CD4-positive, alpha-beta T cell treated with Interferon alpha-2 for 1 hour (primary cell): ENCODE data around the gene MAPRE2.
"Not testable (repeated sequence)": the region's sequence is repeated elsewhere in the genome, so short reads cannot be mapped to it uniquely, and the experiment has no call there.

Experiments
- DNase-seq, 2 donors: peaks; one replicate each; pipeline ENCODE4 v3.0.0-alpha.2; 2020 to 2022

MAPRE2 gene

GRCh38 chr18:35127201-35127600 lies 86.0 kb downstream of the MAPRE2 start:
- DNase-seq = no peak

- no peak for DNase-seq
Observed at GRCh38 chr18:35128675-35129074, 87.5 kb downstream of the MAPRE2 start.

GRCh38 chr18:35130236-35130635 lies 89.0 kb downstream of the MAPRE2 start:
- no peak for DNase-seq

GRCh38 chr18:35131387-35132020 lies 90.3 kb downstream of the MAPRE2 start:
- DNase-seq = no peak

- DNase-seq = peak in 1 of 2 donors; percentile 7
Observed at GRCh38 chr18:35132021-35132902, 91.0 kb downstream of the MAPRE2 start.

- DNase-seq = no peak
Observed at GRCh38 chr18:35134190-35134730, 93.0 kb downstream of the MAPRE2 start.

- DNase-seq = no peak
Observed at GRCh38 chr18:35134791-35135531, 93.7 kb downstream of the MAPRE2 start.

GRCh38 chr18:35136248-35136647 lies 95.0 kb downstream of the MAPRE2 start:
- no peak for DNase-seq

- DNase-seq = no peak
Observed at GRCh38 chr18:35136885-35137284, 95.7 kb downstream of the MAPRE2 start.

- no peak for DNase-seq
Observed at GRCh38 chr18:35137632-35138031, 96.4 kb downstream of the MAPRE2 start.

- DNase-seq = no peak
Observed at GRCh38 chr18:35138773-35139172, 97.6 kb downstream of the MAPRE2 start.

GRCh38 chr18:35139517-35139916 lies 98.3 kb downstream of the MAPRE2 start:
- DNase-seq = no peak

GRCh38 chr18:35141077-35141476 lies 99.9 kb downstream of the MAPRE2 start:
- DNase-seq = no peak

- DNase-seq = no peak
Observed at GRCh38 chr18:35141567-35142274, 100.5 kb downstream of the MAPRE2 start.

GRCh38 chr18:35142275-35142615 lies 101.0 kb downstream of the MAPRE2 start:
- no peak for DNase-seq

GRCh38 chr18:35143622-35144596 lies 102.7 kb downstream of the MAPRE2 start:
- peak; percentile 26 to 50 for DNase-seq

- no peak for DNase-seq
Observed at GRCh38 chr18:35144698-35145097, 103.5 kb downstream of the MAPRE2 start.

GRCh38 chr18:35150195-35150594 lies 109.0 kb downstream of the MAPRE2 start:
- DNase-seq = not testable (repeated sequence)

GRCh38 chr18:35153609-35154272 lies 112.5 kb downstream of the MAPRE2 start:
- no peak for DNase-seq

- peak in 1 of 2 donors; percentile 17 for DNase-seq
Observed at GRCh38 chr18:35155398-35156117, 114.3 kb downstream of the MAPRE2 start.
